Suprapubic skin (tissue), 4 donors: ENCODE results near the gene STUM.

Source experiments
- EP300 ChIP-seq: sonication (generic); formaldehyde crosslinking; IDR thresholded peaks from one replicate; pipeline ENCODE4 v1.6.1; 2017; ENCODE audit warnings: antibody characterized with exemption
- POLR2A ChIP-seq, 2 donors: fragments of 450-650 bp; IDR thresholded peaks; one replicate each; pipeline ENCODE4 v1.6.1; 2017; ENCODE audit warnings: antibody characterized with exemption in 2 of 2, mild to moderate bottlenecking in 2 of 2, moderate library complexity in 2 of 2
- POLR2AphosphoS5 ChIP-seq, 3 donors: sonication (generic); formaldehyde crosslinking; IDR thresholded peaks; one replicate each; pipeline ENCODE4 v1.6.1; 2017; ENCODE audit warnings: antibody characterized with exemption in 3 of 3
- TF ChIP-seq, protein P1 (sequence below), 2 donors: fragments of 200-600 bp in 1 of 2; fragments of 450-650 bp in 1 of 2; sonication (generic) in 1 of 2; IDR thresholded peaks; one replicate each; pipeline ENCODE4 v1.5.1; 2016 to 2019; ENCODE audit warnings: antibody characterized with exemption in 2 of 2, mild to moderate bottlenecking in 1 of 2, moderate library complexity in 1 of 2

DNA sequence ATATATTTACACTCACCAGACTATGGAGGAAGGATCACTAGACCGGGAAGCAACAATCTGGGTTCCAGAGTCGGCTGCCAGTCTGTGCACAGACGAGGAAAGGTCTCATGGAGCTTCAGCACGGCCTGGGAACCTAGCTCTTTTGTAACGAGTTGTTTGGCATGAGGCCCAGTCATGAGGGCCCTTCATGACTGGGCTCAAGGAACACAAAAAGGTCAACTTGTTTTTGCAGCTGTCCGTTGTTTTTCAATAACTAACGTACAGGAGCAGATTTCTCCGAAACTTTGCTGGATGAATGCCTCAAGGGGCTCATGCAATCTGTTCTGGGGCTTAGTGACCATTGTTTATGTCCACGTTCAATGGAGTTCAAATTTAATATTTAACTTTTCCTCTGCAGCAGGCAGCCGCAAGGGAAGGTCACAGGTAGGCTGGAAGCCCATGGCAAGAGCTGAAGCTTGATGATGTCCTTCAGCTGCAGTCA lies 5.9 kb upstream of the STUM start:
- TF ChIP-seq, protein P1, sequence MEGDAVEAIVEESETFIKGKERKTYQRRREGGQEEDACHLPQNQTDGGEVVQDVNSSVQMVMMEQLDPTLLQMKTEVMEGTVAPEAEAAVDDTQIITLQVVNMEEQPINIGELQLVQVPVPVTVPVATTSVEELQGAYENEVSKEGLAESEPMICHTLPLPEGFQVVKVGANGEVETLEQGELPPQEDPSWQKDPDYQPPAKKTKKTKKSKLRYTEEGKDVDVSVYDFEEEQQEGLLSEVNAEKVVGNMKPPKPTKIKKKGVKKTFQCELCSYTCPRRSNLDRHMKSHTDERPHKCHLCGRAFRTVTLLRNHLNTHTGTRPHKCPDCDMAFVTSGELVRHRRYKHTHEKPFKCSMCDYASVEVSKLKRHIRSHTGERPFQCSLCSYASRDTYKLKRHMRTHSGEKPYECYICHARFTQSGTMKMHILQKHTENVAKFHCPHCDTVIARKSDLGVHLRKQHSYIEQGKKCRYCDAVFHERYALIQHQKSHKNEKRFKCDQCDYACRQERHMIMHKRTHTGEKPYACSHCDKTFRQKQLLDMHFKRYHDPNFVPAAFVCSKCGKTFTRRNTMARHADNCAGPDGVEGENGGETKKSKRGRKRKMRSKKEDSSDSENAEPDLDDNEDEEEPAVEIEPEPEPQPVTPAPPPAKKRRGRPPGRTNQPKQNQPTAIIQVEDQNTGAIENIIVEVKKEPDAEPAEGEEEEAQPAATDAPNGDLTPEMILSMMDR (IDR thresholded peaks at IDR 0.05): no peak
- TF ChIP-seq POLR2A (IDR thresholded peaks at IDR 0.05) (no peak), EP300 (no peak), POLR2AphosphoS5 (IDR thresholded peaks at IDR 0.05) (no peak)
